Measurements from ENCODE around the gene PGAM4.
"Not testable (repeated sequence)": the region's sequence is repeated elsewhere in the genome, so short reads cannot be mapped to it uniquely, and the experiment has no call there.

PGAM4 gene

DNA sequence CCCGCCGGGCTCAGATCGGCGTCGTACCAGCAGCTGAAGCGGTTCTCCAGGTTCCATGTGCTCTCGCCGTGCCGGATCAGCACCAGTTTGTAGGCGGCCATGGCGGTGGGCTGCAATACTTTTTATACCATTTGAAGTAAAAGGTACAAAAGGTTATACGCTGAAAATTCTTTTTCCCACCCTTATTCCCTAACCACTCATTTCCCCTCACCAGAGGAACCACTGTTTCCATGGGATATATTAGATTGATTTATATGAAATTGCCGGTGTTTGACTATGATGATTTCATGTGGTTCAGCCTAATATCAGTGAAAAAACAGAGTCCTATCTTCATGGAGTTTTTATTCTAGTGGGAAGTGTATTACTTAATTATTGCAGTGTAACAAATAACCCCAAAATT is at the start of gene PGAM4:
Gene PGAM4, minus strand, starts transcription at position 101 of the 400 bp plus-strand sequence. Its CDS starts 0 bp downstream, at position 101.
- DNase-seq: no peak

DNA sequence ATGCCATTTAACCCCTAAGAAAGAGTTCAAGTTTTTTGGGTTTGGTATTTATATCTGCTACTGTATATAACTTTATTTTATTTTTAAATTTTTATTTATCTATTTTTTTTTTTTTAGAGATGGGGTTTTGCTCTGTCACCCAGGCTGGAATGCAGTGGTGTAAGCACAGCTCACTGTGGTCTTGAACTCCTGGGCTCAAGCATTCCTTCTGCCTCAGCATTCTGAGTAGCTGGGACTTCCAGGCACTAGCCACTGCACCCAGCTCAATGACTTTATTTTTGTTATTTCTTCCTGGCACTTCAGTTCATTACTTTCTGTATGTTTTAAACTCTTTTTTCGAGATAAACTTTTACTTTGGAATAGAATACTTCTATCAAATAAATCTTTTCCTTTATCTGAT is 42.4 kb upstream of the PGAM4 start:
- DNase-seq: no peak

DNA sequence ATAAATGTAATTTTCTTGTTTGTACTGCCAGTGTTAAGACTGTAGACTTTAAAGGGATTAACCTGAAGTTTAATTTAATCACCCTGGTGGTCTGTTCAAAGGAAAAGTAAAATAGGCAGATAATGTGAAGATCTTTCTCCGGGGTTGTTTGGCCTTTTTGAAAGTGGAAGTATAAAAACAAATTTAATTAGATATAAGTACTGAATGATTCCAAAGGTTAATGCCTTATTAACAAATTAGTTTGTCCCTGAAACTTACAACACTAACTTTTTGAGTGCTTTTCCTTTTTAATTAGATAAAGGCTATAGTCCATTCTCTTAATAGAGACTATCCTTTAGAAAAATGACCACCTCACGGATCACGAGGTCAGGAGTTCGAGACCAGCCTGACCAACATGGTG is 10.4 kb upstream of the PGAM4 start:
- no peak for DNase-seq

DNA sequence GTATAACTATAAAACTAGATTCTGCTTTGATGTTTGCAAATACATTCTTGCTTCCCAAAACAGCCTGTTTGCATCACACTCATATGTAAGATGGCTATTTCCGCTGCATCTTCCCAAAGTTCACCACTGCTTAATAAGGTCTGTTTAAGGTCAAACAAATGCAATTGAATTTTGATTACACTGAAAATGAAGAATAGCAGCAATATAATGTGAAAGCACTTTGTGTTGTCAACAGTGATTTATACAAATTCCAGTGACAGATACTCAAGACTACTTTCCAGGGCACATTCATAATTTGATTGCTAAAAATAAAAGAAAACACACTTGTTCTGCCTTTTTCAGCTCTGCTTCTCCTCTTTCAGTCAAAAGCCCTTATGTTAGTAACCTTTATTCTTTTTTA is 8.1 kb upstream of the PGAM4 start:
- no peak for DNase-seq

DNA sequence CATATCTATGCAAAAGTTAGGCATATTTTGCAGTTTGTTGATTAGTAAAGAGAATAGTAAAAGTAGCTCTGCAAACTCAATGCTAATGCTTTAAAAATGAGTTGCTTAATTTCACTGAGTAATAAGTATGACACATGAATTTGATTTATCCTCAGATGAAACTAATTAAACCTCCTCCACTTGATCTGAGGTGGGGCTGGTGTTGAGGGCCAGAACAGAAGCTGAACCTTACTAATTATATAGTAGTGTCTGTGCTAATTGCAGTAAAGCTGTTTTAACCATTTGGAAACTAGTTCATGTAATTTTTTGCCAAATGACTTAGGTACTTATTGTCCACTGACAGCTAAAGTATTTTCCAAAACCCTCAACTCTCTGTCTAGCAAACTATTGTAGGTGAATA is 7.7 kb upstream of the PGAM4 start:
- DNase-seq: no peak

DNA sequence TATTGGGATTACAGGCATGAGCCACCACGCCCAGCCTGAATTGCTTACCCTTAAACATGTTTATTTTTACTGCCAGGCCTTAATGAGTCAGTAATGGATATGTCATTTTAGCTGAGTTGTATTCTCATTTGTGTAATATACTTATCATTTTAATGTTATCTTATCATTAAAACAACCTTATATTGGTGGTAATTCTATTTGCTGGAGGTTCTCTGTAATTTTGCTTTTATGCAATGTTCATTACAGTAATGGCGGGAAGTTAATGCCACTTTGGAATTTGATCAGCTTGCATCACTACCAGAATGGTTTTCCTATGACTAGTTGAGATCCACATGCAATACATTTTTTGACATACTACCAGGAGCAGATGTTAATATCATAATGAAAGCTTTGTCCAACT is 6.3 kb upstream of the PGAM4 start:
- no peak for DNase-seq

DNA sequence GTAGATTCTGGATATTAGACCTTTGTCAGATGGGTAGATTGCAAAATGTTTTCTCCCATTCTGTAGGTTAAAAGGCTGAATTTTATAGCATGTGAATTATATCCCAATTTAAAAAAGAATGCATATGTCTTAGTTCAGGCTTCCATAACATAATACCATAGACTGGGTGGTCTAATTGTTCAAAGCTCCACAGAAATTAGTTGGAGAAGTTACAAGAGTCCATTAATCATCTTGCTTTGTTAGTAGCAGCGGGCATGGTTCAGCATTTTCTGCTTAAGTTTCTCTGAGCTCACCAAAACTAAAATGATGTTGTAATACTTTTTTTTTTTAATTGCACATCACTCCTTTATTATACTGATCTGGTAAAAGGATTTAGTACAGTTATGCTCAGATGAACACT is 1.8 kb downstream of the PGAM4 start:
- no peak for DNase-seq

DNA sequence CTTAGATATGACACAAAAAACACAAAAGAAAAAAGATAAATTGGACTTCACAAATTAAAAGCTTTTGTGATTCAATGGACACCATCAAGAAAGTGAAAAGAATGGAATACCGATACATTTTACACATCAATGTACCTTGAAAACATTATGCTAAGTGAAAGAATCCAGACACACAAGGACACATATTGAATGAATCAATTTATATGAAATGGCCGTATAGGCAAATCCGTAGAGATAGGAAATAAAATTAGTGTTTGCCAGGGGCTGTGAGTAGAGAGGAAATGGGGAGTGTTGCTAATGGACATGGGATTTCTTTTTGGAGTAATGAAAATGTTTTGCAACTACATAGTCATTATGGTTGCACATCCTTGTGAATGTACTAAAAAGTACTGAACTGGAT is 3.1 kb downstream of the PGAM4 start:
- no peak for DNase-seq

DNA sequence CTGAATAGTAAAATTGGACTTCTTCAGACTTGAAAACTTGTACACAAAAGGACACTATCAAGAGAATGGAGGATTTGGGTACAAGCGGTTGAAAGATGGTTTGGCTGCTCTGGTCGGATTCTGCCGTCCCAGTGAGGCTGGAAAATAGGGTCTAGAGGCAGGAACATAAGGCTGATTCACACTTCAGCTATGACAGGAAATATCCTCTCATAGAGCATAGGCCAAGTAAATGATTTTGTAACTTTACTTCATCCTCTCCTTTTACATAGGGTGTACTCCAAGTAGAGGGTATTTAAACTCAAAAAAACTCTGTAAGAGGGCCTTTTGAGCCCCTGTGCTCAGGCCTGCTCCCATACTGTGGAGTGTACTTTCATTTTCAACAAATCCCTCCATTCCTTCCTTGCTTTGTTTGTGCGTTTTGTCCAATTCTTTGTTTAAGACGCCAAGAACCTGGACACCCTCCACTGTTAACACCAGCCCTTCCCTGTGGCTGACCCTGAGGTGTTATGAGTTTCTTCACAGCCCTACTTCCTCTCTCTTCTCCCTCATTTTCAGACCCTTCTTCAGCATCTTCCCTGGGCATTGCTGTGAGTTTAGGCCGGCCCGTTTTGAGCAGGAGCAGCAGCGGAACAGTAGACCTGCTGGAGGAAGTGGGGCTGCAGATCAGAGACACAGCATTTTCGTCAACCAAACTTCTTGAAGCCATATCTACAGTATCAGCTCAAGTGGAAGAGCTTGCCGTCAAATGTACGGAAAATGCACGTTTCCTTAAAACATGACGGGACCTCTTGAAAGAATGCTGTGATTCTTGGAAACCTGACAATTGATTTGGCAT is 7.2 kb downstream of the PGAM4 start:
- no peak for DNase-seq

DNA sequence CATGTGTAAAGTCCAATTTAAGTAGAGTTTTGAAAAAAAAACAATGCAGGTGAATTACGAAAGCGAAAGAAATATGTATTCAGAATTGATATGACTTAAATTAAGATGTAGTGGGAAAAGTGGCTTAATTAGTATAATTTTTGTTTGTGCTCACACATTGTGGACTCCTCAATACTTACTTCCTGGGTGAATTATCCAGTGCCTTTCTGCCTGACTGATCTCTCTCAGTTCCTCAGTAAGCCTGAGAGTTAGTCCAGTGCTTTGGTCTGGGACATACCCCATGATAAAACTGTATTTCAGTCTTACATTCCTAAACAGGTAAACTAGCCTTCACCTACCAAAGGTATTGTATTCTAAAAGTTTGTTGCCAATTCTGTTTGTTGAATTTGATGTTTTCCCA is 8.4 kb downstream of the PGAM4 start:
- DNase-seq: no peak

DNA sequence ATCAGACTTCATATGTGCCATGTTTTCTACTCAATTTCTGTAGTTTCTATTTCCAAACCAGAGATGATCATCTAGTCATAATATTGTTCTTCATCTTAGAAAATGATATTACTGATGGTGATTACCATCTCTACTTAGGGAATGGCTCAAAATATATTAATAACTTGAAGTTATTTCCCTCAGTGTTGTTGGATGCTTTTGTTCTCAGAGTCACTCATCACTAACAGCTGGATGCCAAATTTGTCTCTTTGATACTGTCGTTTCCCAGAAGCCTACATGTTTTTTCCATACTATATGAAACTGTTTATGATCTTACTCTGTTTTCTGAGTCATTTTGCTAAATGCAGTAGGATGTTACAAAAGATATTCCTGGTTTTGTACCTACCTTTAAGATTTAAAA is 8.9 kb downstream of the PGAM4 start:
- no peak for DNase-seq

DNA sequence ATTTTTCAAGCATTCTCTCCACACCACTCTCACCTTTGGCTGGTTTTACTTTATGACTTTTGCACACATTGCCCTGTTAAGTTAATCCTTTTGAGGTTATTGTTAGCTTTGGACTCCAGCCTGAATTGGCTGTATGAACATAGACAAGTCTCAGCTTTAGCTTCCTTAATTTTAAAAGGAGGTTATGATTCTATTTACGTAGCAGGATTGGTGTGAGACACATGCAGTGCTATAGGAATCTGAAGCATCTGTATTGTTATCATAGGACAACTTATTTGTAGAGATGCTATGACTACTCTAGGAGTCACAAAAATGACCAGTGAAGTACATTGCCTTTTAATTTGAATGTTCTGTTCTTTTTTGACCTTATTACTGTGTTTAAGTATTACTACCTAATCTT is 15.7 kb downstream of the PGAM4 start:
- no peak for DNase-seq

DNA sequence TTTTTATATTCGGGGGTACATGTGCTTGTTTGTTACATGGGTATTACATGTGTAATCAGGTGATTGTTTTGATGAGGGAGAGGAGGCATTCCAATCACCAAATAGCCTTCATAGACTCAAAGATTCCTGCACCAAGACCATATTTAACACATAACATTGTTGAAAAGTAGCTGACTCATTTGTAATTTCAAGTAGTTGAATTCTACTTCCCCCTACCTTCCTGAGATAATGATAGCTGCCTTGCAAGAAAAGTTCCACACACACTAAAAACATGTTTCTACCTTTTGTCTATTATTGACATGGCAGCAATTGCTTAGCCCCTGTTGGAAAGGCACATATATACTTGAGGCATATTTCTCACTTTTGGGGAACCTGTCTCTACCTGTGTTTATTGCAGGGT is 16.1 kb downstream of the PGAM4 start:
- DNase-seq: no peak

DNA sequence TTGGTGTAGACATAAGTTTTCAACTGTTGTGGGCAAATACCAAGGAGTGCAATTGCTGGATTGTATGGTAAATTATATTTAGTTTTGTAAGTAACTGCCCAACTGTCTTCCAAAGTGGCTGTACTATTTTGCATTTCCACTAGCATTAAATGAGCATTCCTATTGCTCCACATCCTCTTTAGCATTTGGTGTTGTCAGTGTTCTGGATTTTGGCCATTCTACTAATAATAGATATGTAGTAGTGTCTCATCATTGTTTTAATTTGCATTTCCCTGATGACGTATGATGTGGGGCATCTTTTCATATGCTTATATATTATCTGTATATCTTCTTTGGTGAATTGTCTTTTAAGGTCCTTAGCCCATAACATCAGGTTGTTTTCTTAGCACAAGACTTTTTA is 17.3 kb downstream of the PGAM4 start:
- DNase-seq: no peak

DNA sequence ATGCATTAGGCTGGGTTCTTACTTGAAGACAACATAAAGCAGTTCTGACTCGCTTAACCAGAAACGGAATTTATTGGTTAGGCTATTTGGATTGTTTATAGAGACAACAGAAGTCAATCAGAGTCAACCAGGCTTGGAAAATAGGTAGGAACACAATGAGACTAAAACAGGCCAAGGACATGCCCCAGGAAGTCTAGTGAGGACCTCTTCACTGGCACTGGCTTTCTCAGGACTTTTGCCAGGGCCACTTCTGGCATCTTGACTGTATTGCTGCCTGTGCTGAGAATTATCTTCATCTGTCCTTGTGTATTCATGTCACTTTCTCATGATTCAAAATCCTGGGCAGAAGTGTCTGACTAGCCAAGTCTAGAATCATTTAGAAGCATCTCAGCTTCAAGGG is 19.6 kb downstream of the PGAM4 start:
- DNase-seq: no peak

DNA sequence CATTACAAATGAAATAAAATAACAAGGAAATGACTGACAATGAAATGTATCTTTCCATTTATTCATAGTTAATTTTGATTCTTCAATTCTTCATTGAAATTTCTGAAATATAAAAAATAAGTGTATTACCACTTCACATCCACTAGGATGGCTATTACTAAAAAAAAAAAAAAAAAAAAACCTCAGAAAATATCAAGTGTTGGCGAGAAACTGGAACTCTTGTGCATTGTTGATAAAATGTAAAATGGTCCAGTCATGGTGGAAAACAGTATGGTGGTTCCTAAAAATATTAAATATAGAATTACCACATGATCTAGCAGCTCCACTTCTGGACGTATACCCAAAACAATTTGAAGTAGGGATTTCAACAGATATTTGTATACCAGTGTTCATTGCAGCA is 22.9 kb downstream of the PGAM4 start:
- no peak for DNase-seq

DNA sequence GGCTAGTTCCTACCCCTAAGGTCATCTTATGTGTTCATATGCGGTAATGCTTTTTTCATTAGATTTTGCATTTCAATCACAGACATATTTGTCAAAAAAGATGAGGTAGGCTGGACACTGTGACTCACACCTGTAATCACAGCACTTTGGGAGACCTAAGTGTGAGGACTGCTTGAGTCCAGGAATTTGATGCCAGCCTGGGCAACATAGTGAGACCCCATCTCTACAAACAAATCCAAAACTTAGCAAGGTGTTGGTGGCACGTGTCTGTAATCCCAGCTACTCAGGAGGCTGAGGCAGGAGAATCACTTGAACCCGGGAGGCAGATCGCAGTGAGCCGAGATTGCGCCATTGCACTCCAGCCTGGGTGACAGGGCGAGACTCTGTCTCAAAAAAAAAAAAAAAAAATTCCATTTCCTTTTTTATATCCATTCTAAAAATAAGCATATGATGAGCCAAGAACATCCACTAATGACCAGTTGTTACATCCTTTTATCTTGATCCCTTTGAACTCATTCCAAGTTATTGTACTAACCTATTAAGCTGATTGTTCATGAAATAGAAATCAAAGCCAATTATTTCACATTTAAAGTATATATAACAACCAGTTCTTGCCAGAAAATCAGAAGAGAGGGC is 23.4 kb downstream of the PGAM4 start:
- DNase-seq: no peak

DNA sequence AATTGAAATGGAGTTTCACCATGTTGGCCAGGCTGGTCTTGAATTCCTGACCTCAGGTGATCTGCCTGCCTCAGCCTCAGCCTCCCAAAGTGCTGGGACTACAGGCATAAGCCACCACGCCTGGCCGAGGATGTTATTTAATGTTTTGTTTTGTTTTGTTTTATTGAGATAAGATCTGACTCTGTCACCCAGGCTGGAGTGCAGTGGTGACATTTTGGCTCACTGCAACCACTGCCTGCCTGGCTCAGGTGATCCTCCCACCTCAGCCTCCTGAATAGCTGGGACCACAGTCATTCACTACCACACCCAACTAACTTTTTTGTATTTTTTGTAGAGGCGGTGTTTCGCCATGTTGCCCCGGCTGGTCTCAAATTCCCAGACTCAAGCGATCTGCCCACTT is 24.4 kb downstream of the PGAM4 start:
- not testable (repeated sequence) for DNase-seq

DNA sequence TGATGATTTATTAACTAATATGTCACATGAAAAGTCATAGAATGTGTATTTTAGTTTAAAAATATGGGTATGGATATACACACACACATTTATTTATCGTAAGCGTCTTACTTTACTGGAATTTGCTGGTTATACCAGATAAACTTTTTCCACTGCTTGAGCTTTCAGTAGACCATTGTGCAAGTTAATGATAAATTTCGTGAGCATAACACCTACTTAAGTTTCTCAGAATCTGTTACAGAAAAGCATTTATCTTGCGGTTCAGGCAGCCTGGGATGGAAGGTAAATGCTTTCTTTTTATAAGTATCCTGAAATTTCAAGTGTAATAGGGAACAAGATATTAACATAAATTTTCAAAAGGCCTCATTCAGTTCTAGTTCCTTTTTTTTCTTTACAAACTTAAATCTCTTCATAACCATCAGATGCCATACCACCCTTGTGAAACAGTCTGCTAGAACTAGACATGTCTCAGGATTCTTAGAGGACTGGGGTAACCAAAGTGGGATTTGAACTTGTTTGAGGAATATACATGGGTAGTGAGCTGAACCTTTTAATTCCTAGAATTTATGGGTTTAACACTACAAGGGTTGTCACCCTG is 31.3 kb downstream of the PGAM4 start:
- no peak for DNase-seq

DNA sequence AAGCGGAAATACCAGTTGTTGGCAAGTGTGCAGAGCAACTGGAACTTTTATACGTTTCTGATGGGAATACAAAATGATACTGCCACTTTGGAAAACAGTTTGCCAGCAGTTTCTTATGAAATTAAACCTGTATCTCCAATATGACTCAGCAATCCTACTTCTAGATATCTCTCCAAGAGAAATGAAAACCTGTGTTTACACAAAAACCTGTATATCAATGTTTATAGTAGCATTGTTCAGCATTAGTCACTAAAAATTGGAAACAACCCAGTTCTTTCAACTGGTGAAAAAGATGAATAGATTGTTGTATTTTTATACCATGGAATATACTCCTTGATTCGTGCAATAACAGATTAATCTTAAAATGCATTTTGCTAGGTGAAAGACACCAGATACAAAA is 32.1 kb downstream of the PGAM4 start:
- DNase-seq: no peak

DNA sequence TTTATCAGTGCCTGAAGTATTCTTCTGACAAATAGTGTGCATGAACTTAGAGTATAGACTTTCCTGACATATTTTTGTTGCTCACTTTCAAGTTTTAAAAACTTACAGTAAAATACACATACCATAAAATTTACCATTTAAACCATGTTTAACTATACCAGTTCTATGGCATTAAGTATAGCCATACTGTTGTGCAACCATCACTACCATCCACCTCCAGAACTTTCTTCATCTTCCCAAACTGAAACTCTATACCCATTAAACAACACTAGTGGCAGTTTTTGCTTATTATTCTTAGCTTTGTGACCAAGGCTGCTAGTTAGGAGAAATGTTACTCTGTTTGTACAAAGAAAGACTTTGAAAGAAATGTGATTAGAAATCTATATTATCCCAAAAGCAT is 33.1 kb downstream of the PGAM4 start:
- no peak for DNase-seq

DNA sequence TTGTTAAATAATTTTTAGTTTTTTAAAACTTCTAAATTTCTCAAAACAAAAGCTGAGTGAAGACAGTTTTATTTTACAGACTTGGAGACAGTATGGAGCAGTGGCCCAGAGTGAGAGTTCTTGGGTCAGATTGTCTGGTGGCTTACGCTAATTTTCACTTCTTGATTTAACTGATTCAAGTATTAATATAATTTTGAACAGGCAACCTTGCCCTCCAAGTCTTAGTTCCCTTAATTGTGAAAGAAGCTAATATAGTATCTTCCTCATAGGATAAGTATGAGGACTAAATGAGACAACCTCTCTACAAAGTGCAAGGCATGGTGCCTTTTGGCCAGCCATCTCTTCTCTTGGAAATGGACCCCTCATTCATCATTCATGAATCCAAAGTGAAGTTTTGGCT is 33.6 kb downstream of the PGAM4 start:
- DNase-seq: no peak

DNA sequence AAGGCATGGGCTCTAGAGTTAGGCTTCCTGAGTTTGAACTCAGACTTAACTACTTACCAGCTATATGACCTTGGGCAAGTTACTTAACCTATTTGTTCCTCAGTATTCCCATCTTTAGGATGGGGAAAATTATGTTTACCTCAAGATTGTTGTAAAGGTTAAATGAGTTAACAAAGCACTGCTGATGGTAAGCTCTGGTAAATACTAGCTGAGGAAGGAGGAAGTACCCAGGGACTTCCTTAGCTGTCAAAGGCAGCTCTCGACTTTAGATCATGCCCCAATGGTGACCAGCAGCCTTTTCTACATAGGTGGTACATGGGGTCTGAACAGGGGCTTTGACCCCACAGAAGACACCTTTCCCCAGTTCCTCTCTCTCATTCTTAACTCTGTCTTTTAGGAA is 38.9 kb downstream of the PGAM4 start:
- no peak for DNase-seq

DNA sequence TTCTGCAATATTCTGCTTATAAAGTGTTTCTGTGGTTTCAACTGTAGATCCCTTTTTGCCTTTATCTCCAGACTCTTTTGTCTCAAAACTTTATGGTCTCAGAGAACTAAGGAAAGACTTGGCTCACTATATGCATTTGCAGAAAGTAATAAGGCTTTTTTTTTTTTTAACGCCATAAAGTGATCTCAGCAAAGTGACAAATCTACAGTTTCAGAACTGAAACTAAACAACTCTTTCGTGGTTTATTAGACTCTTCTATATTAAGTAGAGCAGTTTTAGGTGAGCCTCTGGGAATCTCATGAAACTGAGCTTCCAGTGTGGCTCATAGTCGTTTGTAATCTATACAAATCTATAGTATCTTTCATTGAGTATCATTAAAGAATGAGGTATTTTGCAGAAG is 43.7 kb downstream of the PGAM4 start:
- no peak for DNase-seq

All from hippocampal formation (tissue), 2 donors.